Renal cortex interstitium (tissue), 11 donors: Measurements from ENCODE around the gene PSMD8. TPM values are rescaled to one million over a fixed set of nuclear protein-coding genes. Genes with fewer than 3 reads are reported as not detected.
A peak's percentile ranks its signal among the peaks of the same experiment; 100 is the strongest.
"Not testable (repeated sequence)": the region's sequence is repeated elsewhere in the genome, so short reads cannot be mapped to it uniquely, and the experiment has no call there.

ENCODE experiments used
- DNase-seq, 11 donors: peaks; one replicate each; pipeline ENCODE4 v3.0.0-alpha.2; 2013; ENCODE audit warnings: low read depth in 9 of 11, low spot score in 4 of 11; ENCODE audit errors: extremely low read depth in 1 of 11
- polyA plus RNA-seq, 3 donors: library from polyadenylated mRNA; unstranded; fragments of 120-200 nt; gene quantifications; one replicate each; pipeline ENCODE4 v1.2.1, GENCODE V29; 2013; ENCODE audit not compliant: insufficient read length in 3 of 3

The PSMD8 gene
- polyA plus RNA-seq, 3 donors = 152 to 180 (median 155) TPM

DNA sequence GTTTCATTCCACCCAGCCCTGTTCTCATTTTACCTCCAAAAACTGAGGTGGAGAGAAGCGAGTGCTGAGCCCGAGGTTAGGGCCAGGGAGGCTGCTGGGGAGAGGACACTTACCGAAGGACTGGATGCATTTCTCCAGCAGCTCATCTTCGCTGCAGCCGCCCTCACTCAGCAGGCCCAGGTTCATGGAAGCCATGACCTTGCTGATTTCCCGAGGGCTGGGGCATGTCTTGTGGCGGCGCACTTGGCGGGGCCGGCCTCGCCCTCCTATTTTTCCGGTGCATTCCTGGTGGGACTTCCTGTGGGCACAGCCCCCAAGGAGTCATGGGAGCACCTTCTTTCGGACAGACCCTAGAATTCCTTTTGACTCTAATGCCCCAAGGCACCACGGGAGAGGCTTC, 47.5 kb downstream of the PSMD8 start:
- no peak for DNase-seq

- no peak for DNase-seq
Observed at GRCh38 chr19:38422438-38422837, 48.1 kb downstream of the PSMD8 start.

- DNase-seq = no peak
Observed at GRCh38 chr19:38424272-38424671, 49.9 kb downstream of the PSMD8 start.

DNA sequence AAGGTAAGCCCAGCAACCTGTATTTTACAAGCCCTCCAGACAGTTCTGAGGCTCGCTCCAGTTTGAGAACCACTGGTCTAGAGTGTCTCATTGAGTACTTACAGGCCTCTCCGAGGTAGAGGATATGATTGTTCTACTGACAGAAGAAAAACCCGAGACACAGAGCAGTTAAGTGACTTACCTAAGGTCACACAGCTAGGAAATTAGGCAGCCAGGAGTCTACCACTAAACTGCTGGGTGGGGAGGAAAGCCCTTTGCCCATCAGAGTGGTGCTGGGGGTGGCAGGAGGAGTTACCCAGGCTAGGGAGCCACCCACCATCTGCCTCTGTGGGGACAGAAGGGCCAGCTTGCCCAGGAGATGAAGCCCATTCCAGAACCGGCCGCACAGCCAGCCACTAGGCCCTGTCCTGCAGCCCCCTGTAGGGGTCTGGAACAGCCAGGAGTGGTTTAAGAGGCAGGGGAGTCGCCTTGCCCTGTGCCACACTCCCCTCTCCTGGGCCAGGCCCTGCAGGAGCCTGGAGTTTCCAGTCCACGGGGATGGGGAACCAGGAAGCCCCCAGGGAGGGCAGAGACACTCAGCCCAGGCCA, 50.9 kb downstream of the PSMD8 start:
- no peak for DNase-seq

GRCh38 chr19:38425810-38426466, 51.6 kb downstream of the PSMD8 start, which contains the start of gene RASGRP4:
RASGRP4 (minus strand) TSS chr19:38426219; CDS start chr19:38426091, 128 bp downstream.
- no peak for DNase-seq

DNA sequence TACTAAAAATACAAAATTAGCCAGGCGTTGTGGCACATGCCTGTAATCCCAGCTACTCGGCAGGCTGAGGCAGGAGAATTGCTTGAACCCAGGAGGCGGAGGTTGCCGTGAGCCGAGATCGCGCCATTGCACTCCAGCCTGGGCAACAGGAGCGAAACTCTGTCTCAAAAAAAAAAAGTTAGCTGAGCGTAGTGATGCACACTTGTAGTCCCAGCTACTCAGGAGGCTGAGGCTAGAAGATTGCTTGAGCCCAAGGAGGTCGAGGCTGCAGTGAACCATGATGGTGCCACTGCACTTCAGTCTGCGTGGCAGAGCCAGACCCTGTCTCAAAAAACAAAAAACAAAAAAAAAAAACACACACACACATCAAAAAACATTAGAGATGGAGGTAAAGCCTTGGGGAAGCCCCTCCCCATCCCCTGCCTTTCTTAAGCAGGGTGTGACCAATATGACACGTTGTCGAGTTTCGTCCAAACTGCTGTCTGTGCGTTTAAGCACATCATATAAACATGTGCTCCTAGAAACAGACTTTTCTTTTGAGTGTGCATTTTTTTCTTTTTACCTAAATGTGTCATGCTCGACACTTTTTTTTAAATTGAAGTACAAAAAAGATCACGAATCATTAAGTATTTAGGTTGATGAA, 52.8 kb downstream of the PSMD8 start:
- DNase-seq = not testable (repeated sequence)

GRCh38 chr19:38429055-38429810, 54.9 kb downstream of the PSMD8 start:
- DNase-seq = no peak

GRCh38 chr19:38429811-38430156, 55.4 kb downstream of the PSMD8 start:
- DNase-seq = no peak

- no peak for DNase-seq
Observed at GRCh38 chr19:38430931-38431330, 56.6 kb downstream of the PSMD8 start.

DNA sequence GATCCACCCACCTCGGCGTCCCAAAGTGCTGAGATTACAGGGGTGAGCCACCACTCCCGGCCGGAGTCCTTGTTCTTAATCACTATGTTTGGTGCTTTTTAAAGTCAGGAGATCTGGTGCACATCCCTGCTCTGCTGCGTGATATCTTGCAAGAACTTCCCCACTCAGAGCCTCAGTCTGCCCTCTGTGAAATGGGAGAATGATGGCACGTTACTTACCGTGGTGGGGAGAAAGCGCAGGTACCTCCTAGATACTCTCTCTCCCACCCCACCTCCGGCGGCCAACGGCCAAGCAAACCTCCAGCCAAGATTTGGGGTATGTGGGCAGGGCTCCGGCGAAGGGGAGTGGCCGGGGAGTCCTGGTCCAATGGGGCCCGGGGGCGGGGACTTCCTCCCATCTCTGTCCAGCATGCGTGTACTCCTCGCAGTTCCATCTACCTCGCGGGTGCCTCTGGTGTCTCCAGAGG, 58.9 kb downstream of the PSMD8 start, which contains the start of gene RYR1:
RYR1 (plus strand) TSS at position 424 of the 466 bp plus-strand sequence. CDS start 139 bp downstream, outside the sequence.
- DNase-seq = peak in 1 of 11 donors; percentile 15

Other genes starting within 250 kb of the PSMD8 start
- gene DPF1, start 150.3 kb upstream of the PSMD8 start, polyA plus RNA-seq = 1 to 10 TPM; 1.2 to 1.6 (median 1.6) TPM
- gene PPP1R14A, start 118.2 kb upstream of the PSMD8 start, polyA plus RNA-seq = 10 to 100 TPM in 1 of 3 donors, 1 to 10 TPM in 2; 5.8 to 10.2 (median 7.8) TPM
- gene SPINT2, start 110.0 kb upstream of the PSMD8 start, polyA plus RNA-seq = 100 to 1,000 TPM; 289 to 347 (median 320) TPM
- gene C19orf33, start 70.3 kb upstream of the PSMD8 start, polyA plus RNA-seq = 10 to 100 TPM in 1 of 3 donors, 1 to 10 TPM in 2; 4.8 to 11.3 (median 10.0) TPM
- gene YIF1B, start 58.6 kb upstream of the PSMD8 start, polyA plus RNA-seq = 10 to 100 TPM; 23.0 to 39.5 (median 33.8) TPM
- 1 to 10 TPM; 3.0 to 4.0 (median 3.1) TPM for gene KCNK6, start 54.7 kb upstream of the PSMD8 start, polyA plus RNA-seq
- 10 to 100 TPM in 1 of 3 donors, 1 to 10 TPM in 2; 4.6 to 11.6 (median 5.6) TPM for gene CATSPERG, start 38.7 kb upstream of the PSMD8 start, polyA plus RNA-seq
- 1 to 10 TPM in 1 of 3 donors, under 1 TPM in 2; 0.40 to 1.0 (median 0.63) TPM for gene GGN, start 13.5 kb downstream of the PSMD8 start, polyA plus RNA-seq
- 1 to 10 TPM in 1 of 3 donors, under 1 TPM in 2; 0.80 to 1.6 (median 0.90) TPM for gene SPRED3, start 14.1 kb downstream of the PSMD8 start, polyA plus RNA-seq
- gene FAM98C, start 28.5 kb downstream of the PSMD8 start, polyA plus RNA-seq = 10 to 100 TPM; 10.4 to 20.5 (median 15.0) TPM
- 1 to 10 TPM in 2 of 3 donors, under 1 TPM in 1; 0.79 to 1.2 (median 1.0) TPM for gene RASGRP4, start 51.6 kb downstream of the PSMD8 start, polyA plus RNA-seq
- gene RYR1, start 59.1 kb downstream of the PSMD8 start, polyA plus RNA-seq = 1 to 10 TPM; 4.4 to 7.1 (median 5.3) TPM
- gene MAP4K1, start 243.4 kb downstream of the PSMD8 start, polyA plus RNA-seq = 1 to 10 TPM; 2.3 to 4.2 (median 3.9) TPM
- gene EIF3K, start 244.6 kb downstream of the PSMD8 start, polyA plus RNA-seq = 100 to 1,000 TPM; 314 to 356 (median 326) TPM